Amniotic epithelial cell (primary cell): ENCODE results near the gene NTMT1.

Source experiments
- DNase-seq: peaks from one replicate; pipeline ENCODE4 v3.0.0-alpha.2; 2010; ENCODE audit warnings: low read depth

The NTMT1 gene

DNA sequence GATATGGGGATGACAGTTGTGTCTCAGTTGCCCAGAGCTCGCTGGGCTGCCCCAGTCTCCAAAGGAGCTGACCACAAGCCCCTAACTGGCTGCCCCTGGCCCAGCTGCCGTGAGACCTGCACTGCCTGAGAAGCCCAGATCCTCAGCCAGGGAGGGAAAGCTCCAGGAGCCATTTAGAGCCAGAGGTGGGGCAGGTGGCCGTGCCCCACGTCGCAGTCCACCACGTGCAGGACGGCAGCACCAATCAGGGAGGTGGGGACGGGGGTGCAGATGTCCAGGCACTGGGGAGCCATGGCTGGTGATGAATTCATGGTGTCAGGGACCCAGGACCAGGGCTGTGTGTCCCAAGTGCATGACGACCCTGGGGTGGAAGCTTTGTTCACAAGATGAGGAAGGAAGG, 52.9 kb downstream of the NTMT1 start:
- no peak for DNase-seq

DNA sequence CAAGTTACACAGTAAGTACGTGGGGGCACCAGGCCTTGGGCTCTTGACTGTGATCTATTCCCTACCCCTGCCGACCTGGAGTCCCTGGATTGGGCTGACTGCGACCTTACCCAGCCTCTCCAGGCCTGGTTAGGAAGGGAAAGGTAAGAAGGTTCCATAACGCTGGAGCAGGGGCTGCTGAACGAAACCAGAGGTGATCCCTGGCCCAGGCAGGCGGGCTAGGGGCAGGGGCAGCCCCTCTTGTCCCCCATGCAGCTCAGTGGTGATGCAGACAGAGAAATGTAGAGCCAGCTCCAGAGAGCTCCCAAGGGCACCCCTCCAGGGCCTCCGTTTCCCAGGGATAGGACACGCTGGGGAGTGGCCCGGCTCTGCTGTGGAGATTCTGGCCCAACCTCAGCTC, 53.6 kb downstream of the NTMT1 start:
- DNase-seq = no peak

- DNase-seq = no peak
These were observed 56.0 kb downstream of the NTMT1 start for GRCh38 chr9:129681924-129682323.

DNA sequence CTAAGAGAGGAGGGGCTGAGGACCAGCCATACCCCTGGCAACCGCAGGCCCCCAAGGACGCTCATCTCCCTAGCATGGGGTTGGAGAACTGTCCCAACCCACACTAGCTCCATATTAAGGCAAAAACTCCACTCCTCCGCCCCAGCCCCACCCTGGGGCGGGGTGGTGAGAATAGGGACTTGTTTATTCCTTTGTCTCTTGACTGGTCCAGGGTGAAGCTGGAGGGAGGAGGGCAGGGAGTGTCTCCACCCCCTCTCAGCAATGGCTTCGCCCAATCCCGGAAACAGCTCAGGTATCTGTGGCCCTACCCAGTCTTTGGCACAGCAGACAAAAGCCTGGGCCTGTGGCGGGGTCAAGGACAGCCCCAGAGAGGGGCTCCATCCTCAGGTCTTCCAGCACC, 56.4 kb downstream of the NTMT1 start:
- no peak for DNase-seq

DNA sequence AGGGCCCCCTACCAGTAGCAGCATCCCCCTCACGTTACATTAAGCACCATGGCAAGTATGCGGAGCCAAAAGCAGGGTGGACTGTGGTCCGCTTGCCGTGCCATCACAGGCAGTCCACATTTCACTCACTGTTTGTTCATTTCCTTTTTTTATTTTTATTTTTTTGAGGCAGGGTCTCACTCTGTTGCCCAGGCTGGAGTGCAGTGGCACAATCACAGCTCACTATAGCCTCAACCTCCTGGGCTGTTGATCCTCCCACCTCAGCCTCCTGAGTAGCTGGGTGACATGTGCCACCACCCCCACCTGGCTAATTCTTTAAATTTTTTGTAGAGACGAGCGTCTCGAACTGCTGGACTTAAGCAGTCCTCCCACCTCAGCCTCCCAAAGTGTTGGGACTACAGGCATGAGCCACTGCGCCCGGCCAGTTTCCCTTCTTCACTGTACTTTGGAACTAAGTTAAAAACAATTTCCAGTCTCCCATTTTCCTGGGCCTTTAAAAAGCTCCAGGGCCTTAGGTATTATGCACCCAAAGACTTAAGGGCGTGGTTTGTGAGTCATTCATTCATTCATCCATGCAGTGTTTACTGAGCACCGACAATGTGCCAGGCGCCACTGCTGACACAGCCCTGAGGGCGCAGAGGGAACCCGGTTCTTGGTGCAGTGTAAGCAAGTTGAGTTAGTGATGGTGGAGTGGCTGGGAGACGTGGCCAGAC, 59.4 kb downstream of the NTMT1 start:
- DNase-seq = no peak
